ENCODE data around the gene THYN1. TPM values are rescaled to one million over a fixed set of nuclear protein-coding genes. Genes with fewer than 3 reads are reported as not detected.

THYN1 gene
- total and polyA plus RNA-seq, 2 of the 13 experiments (the other 11 are each of a cell fraction or from before 2014, with no cell fraction given), result 36.1 to 87.6 TPM

- no peak for TF ChIP-seq CREB3 (CRISPR knock-in tag; IDR thresholded peaks at IDR 0.05)
- TF ChIP-seq TOE1 (CRISPR knock-in tag; IDR thresholded peaks at IDR 0.05), result no peak
- no peak for TF ChIP-seq RNF219 (CRISPR knock-in tag; IDR thresholded peaks at IDR 0.05)
- no peak for TF ChIP-seq TFDP2 (CRISPR knock-in tag; IDR thresholded peaks at IDR 0.05)
- no peak for TF ChIP-seq GATAD1 (CRISPR knock-in tag; IDR thresholded peaks at IDR 0.05)
- TF ChIP-seq FOXP4 (CRISPR knock-in tag; IDR thresholded peaks at IDR 0.05), result no peak
- no peak for TF ChIP-seq HES4 (CRISPR knock-in tag; IDR thresholded peaks at IDR 0.05; ENCODE audit: borderline replicate concordance)
- no peak for TF ChIP-seq ZFP37 (CRISPR knock-in tag; IDR thresholded peaks at IDR 0.05; ENCODE audit: borderline replicate concordance)
- TF ChIP-seq ZNF619 (CRISPR knock-in tag; IDR thresholded peaks at IDR 0.05), result 0 out of 2 replicates have a peak, but pooled peaks have one; percentile 1
- no peak for TF ChIP-seq ZNF660 (CRISPR knock-in tag; IDR thresholded peaks at IDR 0.05; ENCODE audit: borderline replicate concordance, low read depth)
- no peak for TF ChIP-seq NFIB (CRISPR knock-in tag; IDR thresholded peaks at IDR 0.05; ENCODE audit: borderline replicate concordance)
- TF ChIP-seq CSRNP2 (CRISPR knock-in tag; conservative IDR thresholded peaks at IDR 0.05; ENCODE audit: low read depth), result no peak
Observed at GRCh38 chr11:134271978-134272377, 18.8 kb upstream of the THYN1 start (continued).
